SKM-1 treated with dmso at 0.1 percent for 144 hours (cell line): ENCODE results near the gene HHIPL1.

ENCODE experiments used
- DNase-seq: peaks from one replicate; lab custom pipeline; 2025; ENCODE audit not compliant: unreplicated experiment; lab: John Stamatoyannopoulos, UW

Gene HHIPL1

GRCh38 chr14:99727096-99727870 is 82.4 kb downstream of the HHIPL1 start:
- no peak for DNase-seq

GRCh38 chr14:99728231-99728920 is 83.4 kb downstream of the HHIPL1 start:
- no peak for DNase-seq

DNA sequence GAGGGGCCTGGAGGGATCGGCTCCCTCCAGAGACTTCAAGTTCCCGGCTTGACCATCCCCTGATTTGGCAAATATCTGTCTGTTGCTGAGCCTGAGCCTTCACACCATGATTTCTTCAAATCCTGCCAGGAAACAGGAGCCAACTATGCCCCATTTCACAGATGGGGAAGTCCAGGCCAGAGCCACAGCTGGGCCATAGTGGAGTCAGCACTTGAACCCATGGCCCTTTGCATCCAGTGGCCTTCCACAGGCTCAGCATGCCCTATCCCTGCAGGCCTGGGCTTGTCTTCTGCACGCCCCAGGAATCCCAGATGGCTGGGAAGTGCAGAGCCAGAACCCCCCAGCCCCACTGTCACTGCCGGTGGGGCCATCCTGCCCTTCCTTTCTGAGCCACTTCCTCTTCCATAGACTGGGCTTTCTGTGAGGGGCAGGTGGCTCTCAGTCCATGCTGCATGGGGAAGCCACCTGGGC is 84.1 kb downstream of the HHIPL1 start:
- no peak for DNase-seq
